GM12878 (cell line): ENCODE data around the gene ICAM4. TPM values are rescaled to one million over a fixed set of nuclear protein-coding genes. Genes with fewer than 3 reads are reported as not detected.

Experiments used
- BRCA1 ChIP-seq: IDR thresholded peaks from 2 replicates; pipeline ENCODE4 v1.6.1; 2011; ENCODE audit warnings: low read depth, low read length, improper control_type of control experiment
- KLF5 ChIP-seq: fragments of 450-650 bp; IDR thresholded peaks from 2 replicates; pipeline ENCODE4 v1.6.1; 2014; ENCODE audit warnings: mild to moderate bottlenecking; ENCODE audit not compliant: partially characterized antibody
- PML ChIP-seq: IDR thresholded peaks from 2 replicates; pipeline ENCODE4 v1.6.1; 2012; ENCODE audit warnings: low read length, inconsistent platforms
- POLR2A ChIP-seq: IDR thresholded peaks from 2 replicates; pipeline ENCODE4 v1.6.1; 2011; ENCODE audit warnings: low read depth, mild to moderate bottlenecking, low read length
- SREBF1 ChIP-seq: IDR thresholded peaks from 2 replicates; pipeline ENCODE4 v1.6.1; 2012; ENCODE audit warnings: mild to moderate bottlenecking, low read length
- SUZ12 ChIP-seq: fragments of 200-600 bp; sonication (generic); IDR thresholded peaks from one replicate; pipeline ENCODE4 v1.6.1; 2018; ENCODE audit warnings: antibody characterized with exemption, mild to moderate bottlenecking; ENCODE audit not compliant: unreplicated experiment
- YY1 ChIP-seq: IDR thresholded peaks from 2 replicates; pipeline ENCODE4 v1.6.1; 2011; ENCODE audit warnings: low read depth, mild to moderate bottlenecking, low read length
- ZNF217 ChIP-seq: fragments of 450-650 bp; IDR thresholded peaks from 2 replicates; pipeline ENCODE4 v1.6.1; 2017; ENCODE audit warnings: antibody characterized with exemption, mild to moderate bottlenecking
- ZNF622 ChIP-seq: fragments of 450-650 bp; IDR thresholded peaks from 2 replicates; pipeline ENCODE4 v1.6.1; 2017; ENCODE audit warnings: mild to moderate bottlenecking, inconsistent platforms
- polyA plus RNA-seq, 11 experiments: library from polyadenylated mRNA; depleted of rRNA in 4 of 11; unstranded in 6 of 11; stranded (reverse) in 5 of 11; fragments of >200 nt; fragmentation: Nextera tagmentation in 4 of 11; fragmentation: Illumina TruSeq in 1 of 11; extraction: Ambion mirVana in 4 of 11; extraction: Trizol in 1 of 11; gene quantifications; 1 replicate in 1 of 11; 2 replicates in 10 of 11; pipeline versions ENCODE4 v1.2.1 to v1.2.3, GENCODE V29; 2011 to 2016; ENCODE audit warnings: inconsistent platforms in 2 of 11, missing spikeins in 2 of 11, low read depth in 1 of 11
- total RNA-seq, 4 experiments: library from RNA; depleted of rRNA in 3 of 4; stranded (reverse); fragments of >200 nt in 3 of 4; fragmentation: Illumina TruSeq in 1 of 4; extraction: Trizol in 1 of 4; gene quantifications; 2 replicates each; pipeline versions ENCODE4 v1.2.1 to v1.2.3, GENCODE V29; 2013 to 2021
- TF ChIP-seq, protein P1 (sequence below): fragments of 450-650 bp; IDR thresholded peaks from 2 replicates; pipeline ENCODE4 v1.6.1; 2017; ENCODE audit warnings: mild to moderate bottlenecking, moderate library complexity
- TF ChIP-seq, protein P2 (sequence below): IDR thresholded peaks from 2 replicates; pipeline ENCODE4 v1.6.1; 2012; ENCODE audit warnings: low read depth, low read length, improper control_type of control experiment
- TF ChIP-seq, protein P3 (sequence below): fragments of 450-650 bp; conservative IDR thresholded peaks from 2 replicates; pipeline ENCODE4 v1.6.1; 2017; ENCODE audit warnings: mild to moderate bottlenecking, moderate library complexity
- TF ChIP-seq, protein P4 (sequence below): fragments of 450-650 bp; IDR thresholded peaks from 2 replicates; pipeline ENCODE4 v1.6.1; 2017; ENCODE audit warnings: mild to moderate bottlenecking, moderate library complexity
- TF ChIP-seq, protein P5 (sequence below): IDR thresholded peaks from 2 replicates; pipeline ENCODE4 v1.6.1; 2012; ENCODE audit warnings: low read depth, low read length, improper control_type of control experiment

The ICAM4 gene
- total and polyA plus RNA-seq, 10 of the 15 experiments (the other 5 are each of a cell fraction or from before 2014, with no cell fraction given) = 0.31 to 5.1 (median 1.7) TPM

DNA sequence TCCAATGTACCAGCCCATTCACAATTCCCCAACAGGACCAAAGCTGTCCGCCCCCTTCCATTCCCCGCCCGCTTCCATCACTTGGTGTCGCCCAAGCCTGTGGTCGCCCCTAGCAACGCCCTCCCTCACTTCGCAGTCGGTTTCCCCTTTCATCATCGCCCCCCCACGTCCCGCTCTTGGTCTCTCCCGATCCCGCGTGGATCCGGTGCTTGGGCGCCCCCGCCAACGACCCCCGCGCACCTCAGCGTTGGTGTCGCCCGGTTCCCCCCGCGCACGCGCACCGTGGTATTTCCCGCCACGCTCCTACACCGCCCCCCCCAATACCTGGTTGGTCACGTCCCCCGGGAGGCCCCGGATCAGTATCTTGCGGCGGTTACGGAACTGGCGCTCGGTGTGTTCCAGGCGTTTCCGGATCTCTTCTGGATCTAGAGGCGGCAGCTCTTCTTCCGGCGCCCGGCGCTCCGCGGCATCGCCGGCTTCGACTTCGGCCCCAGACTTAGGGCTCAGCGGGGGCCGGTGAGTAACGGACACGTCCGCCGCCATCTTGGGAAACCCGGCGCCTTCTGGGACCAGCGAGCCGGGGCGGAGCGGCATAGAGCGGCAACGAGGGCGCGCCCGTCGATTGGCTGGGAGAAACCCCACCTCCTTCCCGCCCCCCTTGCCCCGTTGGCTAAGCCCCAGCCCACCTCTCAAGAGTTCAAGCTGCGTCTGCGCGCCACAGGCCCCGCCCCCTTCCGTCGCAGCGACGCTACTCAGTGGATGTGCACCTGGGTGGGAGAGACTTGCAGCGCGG lies 46.4 kb downstream of the ICAM4 start, which contains the start of gene RAVER1 (continued):
- TF ChIP-seq, protein P1, sequence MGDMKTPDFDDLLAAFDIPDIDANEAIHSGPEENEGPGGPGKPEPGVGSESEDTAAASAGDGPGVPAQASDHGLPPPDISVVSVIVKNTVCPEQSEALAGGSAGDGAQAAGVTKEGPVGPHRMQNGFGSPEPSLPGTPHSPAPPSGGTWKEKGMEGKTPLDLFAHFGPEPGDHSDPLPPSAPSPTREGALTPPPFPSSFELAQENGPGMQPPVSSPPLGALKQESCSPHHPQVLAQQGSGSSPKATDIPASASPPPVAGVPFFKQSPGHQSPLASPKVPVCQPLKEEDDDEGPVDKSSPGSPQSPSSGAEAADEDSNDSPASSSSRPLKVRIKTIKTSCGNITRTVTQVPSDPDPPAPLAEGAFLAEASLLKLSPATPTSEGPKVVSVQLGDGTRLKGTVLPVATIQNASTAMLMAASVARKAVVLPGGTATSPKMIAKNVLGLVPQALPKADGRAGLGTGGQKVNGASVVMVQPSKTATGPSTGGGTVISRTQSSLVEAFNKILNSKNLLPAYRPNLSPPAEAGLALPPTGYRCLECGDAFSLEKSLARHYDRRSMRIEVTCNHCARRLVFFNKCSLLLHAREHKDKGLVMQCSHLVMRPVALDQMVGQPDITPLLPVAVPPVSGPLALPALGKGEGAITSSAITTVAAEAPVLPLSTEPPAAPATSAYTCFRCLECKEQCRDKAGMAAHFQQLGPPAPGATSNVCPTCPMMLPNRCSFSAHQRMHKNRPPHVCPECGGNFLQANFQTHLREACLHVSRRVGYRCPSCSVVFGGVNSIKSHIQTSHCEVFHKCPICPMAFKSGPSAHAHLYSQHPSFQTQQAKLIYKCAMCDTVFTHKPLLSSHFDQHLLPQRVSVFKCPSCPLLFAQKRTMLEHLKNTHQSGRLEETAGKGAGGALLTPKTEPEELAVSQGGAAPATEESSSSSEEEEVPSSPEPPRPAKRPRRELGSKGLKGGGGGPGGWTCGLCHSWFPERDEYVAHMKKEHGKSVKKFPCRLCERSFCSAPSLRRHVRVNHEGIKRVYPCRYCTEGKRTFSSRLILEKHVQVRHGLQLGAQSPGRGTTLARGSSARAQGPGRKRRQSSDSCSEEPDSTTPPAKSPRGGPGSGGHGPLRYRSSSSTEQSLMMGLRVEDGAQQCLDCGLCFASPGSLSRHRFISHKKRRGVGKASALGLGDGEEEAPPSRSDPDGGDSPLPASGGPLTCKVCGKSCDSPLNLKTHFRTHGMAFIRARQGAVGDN = no peak
- TF ChIP-seq, protein P2, sequence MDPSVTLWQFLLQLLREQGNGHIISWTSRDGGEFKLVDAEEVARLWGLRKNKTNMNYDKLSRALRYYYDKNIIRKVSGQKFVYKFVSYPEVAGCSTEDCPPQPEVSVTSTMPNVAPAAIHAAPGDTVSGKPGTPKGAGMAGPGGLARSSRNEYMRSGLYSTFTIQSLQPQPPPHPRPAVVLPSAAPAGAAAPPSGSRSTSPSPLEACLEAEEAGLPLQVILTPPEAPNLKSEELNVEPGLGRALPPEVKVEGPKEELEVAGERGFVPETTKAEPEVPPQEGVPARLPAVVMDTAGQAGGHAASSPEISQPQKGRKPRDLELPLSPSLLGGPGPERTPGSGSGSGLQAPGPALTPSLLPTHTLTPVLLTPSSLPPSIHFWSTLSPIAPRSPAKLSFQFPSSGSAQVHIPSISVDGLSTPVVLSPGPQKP = peak; percentile 19; the same call in 1 of the 2 replicates
- TF ChIP-seq BRCA1 (peak; percentile 35; the same call in 1 of the 2 replicates), SUZ12 (no peak), KLF5 (peak; percentile 98), ZNF217 (no peak), ZNF622 (no peak), YY1 (peak; percentile 97), SREBF1 (peak; percentile 92), POLR2A (peak; percentile 96), PML (peak; percentile 92; the same call in 1 of the 2 replicates)
- TF ChIP-seq, protein P3, sequence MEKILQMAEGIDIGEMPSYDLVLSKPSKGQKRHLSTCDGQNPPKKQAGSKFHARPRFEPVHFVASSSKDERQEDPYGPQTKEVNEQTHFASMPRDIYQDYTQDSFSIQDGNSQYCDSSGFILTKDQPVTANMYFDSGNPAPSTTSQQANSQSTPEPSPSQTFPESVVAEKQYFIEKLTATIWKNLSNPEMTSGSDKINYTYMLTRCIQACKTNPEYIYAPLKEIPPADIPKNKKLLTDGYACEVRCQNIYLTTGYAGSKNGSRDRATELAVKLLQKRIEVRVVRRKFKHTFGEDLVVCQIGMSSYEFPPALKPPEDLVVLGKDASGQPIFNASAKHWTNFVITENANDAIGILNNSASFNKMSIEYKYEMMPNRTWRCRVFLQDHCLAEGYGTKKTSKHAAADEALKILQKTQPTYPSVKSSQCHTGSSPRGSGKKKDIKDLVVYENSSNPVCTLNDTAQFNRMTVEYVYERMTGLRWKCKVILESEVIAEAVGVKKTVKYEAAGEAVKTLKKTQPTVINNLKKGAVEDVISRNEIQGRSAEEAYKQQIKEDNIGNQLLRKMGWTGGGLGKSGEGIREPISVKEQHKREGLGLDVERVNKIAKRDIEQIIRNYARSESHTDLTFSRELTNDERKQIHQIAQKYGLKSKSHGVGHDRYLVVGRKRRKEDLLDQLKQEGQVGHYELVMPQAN = peak; percentile 89
- TF ChIP-seq, protein P4, sequence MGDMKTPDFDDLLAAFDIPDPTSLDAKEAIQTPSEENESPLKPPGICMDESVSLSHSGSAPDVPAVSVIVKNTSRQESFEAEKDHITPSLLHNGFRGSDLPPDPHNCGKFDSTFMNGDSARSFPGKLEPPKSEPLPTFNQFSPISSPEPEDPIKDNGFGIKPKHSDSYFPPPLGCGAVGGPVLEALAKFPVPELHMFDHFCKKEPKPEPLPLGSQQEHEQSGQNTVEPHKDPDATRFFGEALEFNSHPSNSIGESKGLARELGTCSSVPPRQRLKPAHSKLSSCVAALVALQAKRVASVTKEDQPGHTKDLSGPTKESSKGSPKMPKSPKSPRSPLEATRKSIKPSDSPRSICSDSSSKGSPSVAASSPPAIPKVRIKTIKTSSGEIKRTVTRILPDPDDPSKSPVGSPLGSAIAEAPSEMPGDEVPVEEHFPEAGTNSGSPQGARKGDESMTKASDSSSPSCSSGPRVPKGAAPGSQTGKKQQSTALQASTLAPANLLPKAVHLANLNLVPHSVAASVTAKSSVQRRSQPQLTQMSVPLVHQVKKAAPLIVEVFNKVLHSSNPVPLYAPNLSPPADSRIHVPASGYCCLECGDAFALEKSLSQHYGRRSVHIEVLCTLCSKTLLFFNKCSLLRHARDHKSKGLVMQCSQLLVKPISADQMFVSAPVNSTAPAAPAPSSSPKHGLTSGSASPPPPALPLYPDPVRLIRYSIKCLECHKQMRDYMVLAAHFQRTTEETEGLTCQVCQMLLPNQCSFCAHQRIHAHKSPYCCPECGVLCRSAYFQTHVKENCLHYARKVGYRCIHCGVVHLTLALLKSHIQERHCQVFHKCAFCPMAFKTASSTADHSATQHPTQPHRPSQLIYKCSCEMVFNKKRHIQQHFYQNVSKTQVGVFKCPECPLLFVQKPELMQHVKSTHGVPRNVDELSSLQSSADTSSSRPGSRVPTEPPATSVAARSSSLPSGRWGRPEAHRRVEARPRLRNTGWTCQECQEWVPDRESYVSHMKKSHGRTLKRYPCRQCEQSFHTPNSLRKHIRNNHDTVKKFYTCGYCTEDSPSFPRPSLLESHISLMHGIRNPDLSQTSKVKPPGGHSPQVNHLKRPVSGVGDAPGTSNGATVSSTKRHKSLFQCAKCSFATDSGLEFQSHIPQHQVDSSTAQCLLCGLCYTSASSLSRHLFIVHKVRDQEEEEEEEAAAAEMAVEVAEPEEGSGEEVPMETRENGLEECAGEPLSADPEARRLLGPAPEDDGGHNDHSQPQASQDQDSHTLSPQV = no peak
- TF ChIP-seq, protein P5, sequence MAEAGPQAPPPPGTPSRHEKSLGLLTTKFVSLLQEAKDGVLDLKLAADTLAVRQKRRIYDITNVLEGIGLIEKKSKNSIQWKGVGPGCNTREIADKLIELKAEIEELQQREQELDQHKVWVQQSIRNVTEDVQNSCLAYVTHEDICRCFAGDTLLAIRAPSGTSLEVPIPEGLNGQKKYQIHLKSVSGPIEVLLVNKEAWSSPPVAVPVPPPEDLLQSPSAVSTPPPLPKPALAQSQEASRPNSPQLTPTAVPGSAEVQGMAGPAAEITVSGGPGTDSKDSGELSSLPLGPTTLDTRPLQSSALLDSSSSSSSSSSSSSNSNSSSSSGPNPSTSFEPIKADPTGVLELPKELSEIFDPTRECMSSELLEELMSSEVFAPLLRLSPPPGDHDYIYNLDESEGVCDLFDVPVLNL = peak; percentile 68
